ENCODE measurements around the gene FKBP4. TPM values are rescaled to one million over a fixed set of nuclear protein-coding genes. Genes with fewer than 3 reads are reported as not detected.

The FKBP4 gene
- total and polyA plus RNA-seq, 4 donors, result 21.3 to 38.7 (median 31.6) TPM

- no peaks in the 10 kb centered on the region for H3K27me3 ChIP-seq (ENCODE audit: control insufficient read depth in 4 of 4, insufficient read depth in 4 of 4, low read length in 3 of 4)
- peaks cover 2 to 10% (median 8%) of the 10 kb centered on the region in 4 donors for H3K4me1 ChIP-seq (ENCODE audit: control insufficient read depth in 4 of 4, insufficient read depth in 4 of 4, low read length in 3 of 4)
- peaks cover 0 to 4% (median 2%) of the 10 kb centered on the region in 4 donors for H3K36me3 ChIP-seq (ENCODE audit: control insufficient read depth in 4 of 4, insufficient read depth in 3 of 4, low read depth in 1 of 4, low read length in 3 of 4)
- H3K9me3 ChIP-seq (ENCODE audit: control insufficient read depth in 4 of 4, low read length in 3 of 4), result no peaks in the 10 kb centered on the region
- peak; percentile 84 for DNase-seq (ENCODE audit: low spot score)
- no peak overlapping the region for H3K27ac ChIP-seq (ENCODE audit: low read depth in 1 of 2, low read length in 2 of 2)
- TF ChIP-seq HNF4A (conservative IDR thresholded peaks at IDR 0.05) (no peak), RAD21 (IDR thresholded peaks at IDR 0.05) (peak; percentile 65 to 78)
- TF ChIP-seq, protein P1, sequence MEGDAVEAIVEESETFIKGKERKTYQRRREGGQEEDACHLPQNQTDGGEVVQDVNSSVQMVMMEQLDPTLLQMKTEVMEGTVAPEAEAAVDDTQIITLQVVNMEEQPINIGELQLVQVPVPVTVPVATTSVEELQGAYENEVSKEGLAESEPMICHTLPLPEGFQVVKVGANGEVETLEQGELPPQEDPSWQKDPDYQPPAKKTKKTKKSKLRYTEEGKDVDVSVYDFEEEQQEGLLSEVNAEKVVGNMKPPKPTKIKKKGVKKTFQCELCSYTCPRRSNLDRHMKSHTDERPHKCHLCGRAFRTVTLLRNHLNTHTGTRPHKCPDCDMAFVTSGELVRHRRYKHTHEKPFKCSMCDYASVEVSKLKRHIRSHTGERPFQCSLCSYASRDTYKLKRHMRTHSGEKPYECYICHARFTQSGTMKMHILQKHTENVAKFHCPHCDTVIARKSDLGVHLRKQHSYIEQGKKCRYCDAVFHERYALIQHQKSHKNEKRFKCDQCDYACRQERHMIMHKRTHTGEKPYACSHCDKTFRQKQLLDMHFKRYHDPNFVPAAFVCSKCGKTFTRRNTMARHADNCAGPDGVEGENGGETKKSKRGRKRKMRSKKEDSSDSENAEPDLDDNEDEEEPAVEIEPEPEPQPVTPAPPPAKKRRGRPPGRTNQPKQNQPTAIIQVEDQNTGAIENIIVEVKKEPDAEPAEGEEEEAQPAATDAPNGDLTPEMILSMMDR (IDR thresholded peaks at IDR 0.05; ENCODE audit: low read depth, low read length, missing input control), result peak; percentile 66
- no peak overlapping the region for H3K4me3 ChIP-seq (ENCODE audit: low read depth in 1 of 3, low read length in 3 of 3)
- H3K9ac ChIP-seq (ENCODE audit: low read depth in 1 of 2, low read length in 2 of 2), result no peak overlapping the region
- 38% methylated on average over 11 of the region's 11 CpGs for WGBS
Measured at GRCh38 chr12:2853626-2854025, 58.9 kb downstream of the FKBP4 start.

Other genes starting within 250 kb of the FKBP4 start
- 10 to 100 TPM in 1 of 2 donors, 1 to 10 TPM in 1; 9.3 to 26.3 TPM for gene ITFG2, start 17.7 kb downstream of the FKBP4 start, total RNA-seq
- gene ITFG2, start 17.7 kb downstream of the FKBP4 start, polyA plus RNA-seq, result 10 to 100 TPM in 1 of 2 donors, 1 to 10 TPM in 1; 7.5 to 13.4 TPM
- gene NRIP2, start 40.1 kb downstream of the FKBP4 start, total RNA-seq, result under 1 TPM; 0.19 to 0.25 TPM
- gene NRIP2, start 40.1 kb downstream of the FKBP4 start, polyA plus RNA-seq, result under 1 TPM; 0.21 to 0.46 TPM
- not detected for gene TEX52, start 62.1 kb downstream of the FKBP4 start, total RNA-seq
- gene TEX52, start 62.1 kb downstream of the FKBP4 start, polyA plus RNA-seq, result not detected
- 10 to 100 TPM in 1 of 2 donors, not detected in 1; 10.3 TPM for gene FOXM1, start 82.2 kb downstream of the FKBP4 start, total RNA-seq
- gene FOXM1, start 82.2 kb downstream of the FKBP4 start, polyA plus RNA-seq, result 1 to 10 TPM in 1 of 2 donors, under 1 TPM in 1; 0.81 to 4.6 TPM
- 10 to 100 TPM in 1 of 2 donors, 1 to 10 TPM in 1; 1.4 to 14.5 TPM for gene RHNO1, start 82.3 kb downstream of the FKBP4 start, total RNA-seq
- 1 to 10 TPM; 2.2 to 3.5 TPM for gene RHNO1, start 82.3 kb downstream of the FKBP4 start, polyA plus RNA-seq
- 1 to 10 TPM; 3.2 to 4.8 TPM for gene TULP3, start 95.9 kb downstream of the FKBP4 start, total RNA-seq
- 1 to 10 TPM; 3.2 to 4.2 TPM for gene TULP3, start 95.9 kb downstream of the FKBP4 start, polyA plus RNA-seq
- 1 to 10 TPM; 2.5 to 3.1 TPM for gene TEAD4, start 164.4 kb downstream of the FKBP4 start, total RNA-seq
- gene TEAD4, start 164.4 kb downstream of the FKBP4 start, polyA plus RNA-seq, result 1 to 10 TPM in 1 of 2 donors, under 1 TPM in 1; 0.79 to 3.8 TPM